Ishikawa (cell line): Measurements from ENCODE around the gene SMIM12.

Experiments
- RAD21 ChIP-seq: IDR thresholded peaks from 2 replicates; pipeline ENCODE4 v1.6.1; 2012; ENCODE audit warnings: low read depth
- TF ChIP-seq, protein P1 (sequence below): IDR thresholded peaks from 2 replicates; pipeline ENCODE4 v1.6.1; 2012; ENCODE audit warnings: low read depth, mild to moderate bottlenecking

DNA sequence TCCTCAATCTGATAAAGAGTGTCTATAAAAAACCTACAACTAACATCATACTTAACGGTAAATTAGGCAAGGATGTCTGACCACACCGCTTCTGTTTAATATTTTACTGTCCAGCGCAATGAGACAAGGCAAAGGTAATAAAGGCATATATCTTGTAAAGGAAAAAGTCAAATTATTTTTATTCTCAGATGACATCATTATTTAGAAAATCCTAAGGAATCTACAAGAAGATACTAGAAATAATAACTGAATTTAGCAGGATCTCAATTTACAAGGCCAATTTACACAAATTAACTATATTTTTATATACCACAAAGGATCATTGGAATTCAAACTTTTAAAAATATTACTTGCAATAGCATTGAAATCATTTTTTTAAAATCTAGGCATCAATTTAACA is 37.3 kb downstream of the SMIM12 start:
- TF ChIP-seq, protein P1, sequence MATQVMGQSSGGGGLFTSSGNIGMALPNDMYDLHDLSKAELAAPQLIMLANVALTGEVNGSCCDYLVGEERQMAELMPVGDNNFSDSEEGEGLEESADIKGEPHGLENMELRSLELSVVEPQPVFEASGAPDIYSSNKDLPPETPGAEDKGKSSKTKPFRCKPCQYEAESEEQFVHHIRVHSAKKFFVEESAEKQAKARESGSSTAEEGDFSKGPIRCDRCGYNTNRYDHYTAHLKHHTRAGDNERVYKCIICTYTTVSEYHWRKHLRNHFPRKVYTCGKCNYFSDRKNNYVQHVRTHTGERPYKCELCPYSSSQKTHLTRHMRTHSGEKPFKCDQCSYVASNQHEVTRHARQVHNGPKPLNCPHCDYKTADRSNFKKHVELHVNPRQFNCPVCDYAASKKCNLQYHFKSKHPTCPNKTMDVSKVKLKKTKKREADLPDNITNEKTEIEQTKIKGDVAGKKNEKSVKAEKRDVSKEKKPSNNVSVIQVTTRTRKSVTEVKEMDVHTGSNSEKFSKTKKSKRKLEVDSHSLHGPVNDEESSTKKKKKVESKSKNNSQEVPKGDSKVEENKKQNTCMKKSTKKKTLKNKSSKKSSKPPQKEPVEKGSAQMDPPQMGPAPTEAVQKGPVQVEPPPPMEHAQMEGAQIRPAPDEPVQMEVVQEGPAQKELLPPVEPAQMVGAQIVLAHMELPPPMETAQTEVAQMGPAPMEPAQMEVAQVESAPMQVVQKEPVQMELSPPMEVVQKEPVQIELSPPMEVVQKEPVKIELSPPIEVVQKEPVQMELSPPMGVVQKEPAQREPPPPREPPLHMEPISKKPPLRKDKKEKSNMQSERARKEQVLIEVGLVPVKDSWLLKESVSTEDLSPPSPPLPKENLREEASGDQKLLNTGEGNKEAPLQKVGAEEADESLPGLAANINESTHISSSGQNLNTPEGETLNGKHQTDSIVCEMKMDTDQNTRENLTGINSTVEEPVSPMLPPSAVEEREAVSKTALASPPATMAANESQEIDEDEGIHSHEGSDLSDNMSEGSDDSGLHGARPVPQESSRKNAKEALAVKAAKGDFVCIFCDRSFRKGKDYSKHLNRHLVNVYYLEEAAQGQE: no peak
- TF ChIP-seq RAD21: no peak
